ENCODE results near the gene ATPAF1.

The ATPAF1 gene

GRCh38 chr1:46582972-46583371 is 85.2 kb downstream of the ATPAF1 start:
- no peak for FAIRE-seq

Data from islet of Langerhans (tissue), 1 donor.